ENCODE measurements around the gene USP11. TPM values are rescaled to one million over a fixed set of nuclear protein-coding genes. Genes with fewer than 3 reads are reported as not detected.
A peak's percentile ranks its signal among the peaks of the same experiment; 100 is the strongest.
"Not testable (repeated sequence)": the region's sequence is repeated elsewhere in the genome, so short reads cannot be mapped to it uniquely, and the experiment has no call there.

USP11 gene
- total and polyA plus RNA-seq, 2 donors, result 45.6 to 52.5 TPM

- DNase-seq (ENCODE audit: extremely low spot score), result no peak
- Histone ChIP-seq H3K36me3 (ENCODE audit: insufficient read depth) (no peaks in the 10 kb centered on the region), H3K27ac (ENCODE audit: low read depth) (no peak overlapping the region), H3K4me3 (ENCODE audit: low read depth, low read length) (no peak overlapping the region), H3K4me1 (ENCODE audit: insufficient read depth) (no peaks in the 10 kb centered on the region)
- WGBS, result 66% methylated on average over 7 of the region's 7 CpGs
These were observed 31.8 kb downstream of the USP11 start for GRCh38 chrX:47264483-47265173.

DNA sequence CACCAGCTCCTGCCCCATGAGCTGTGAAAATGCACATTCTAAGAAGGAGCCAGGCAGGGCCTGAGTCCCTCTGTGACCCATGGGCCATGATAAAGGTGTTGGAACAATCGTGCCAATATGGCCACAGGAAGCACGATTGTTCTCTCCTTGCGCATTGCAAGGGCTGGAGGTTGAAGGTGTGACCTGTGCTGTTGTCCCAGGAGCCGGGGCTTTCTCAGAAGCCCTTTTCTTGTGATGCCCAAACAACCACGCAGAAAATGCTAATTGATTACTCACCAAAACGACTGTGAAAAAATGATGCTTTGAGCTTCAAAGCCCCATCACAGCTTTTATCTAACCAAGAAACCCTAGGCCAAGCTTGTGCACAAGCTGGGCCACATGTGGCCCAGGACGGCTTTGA is 33.8 kb downstream of the USP11 start:
- Histone ChIP-seq H3K4me3 (ENCODE audit: low read depth, low read length) (no peak overlapping the region), H3K36me3 (ENCODE audit: insufficient read depth) (no peaks in the 10 kb centered on the region), H3K27ac (ENCODE audit: low read depth) (no peak overlapping the region), H3K4me1 (ENCODE audit: insufficient read depth) (no peaks in the 10 kb centered on the region)
- 85% methylated on average over 7 of the region's 7 CpGs for WGBS
- no peak for DNase-seq (ENCODE audit: extremely low spot score)

DNA sequence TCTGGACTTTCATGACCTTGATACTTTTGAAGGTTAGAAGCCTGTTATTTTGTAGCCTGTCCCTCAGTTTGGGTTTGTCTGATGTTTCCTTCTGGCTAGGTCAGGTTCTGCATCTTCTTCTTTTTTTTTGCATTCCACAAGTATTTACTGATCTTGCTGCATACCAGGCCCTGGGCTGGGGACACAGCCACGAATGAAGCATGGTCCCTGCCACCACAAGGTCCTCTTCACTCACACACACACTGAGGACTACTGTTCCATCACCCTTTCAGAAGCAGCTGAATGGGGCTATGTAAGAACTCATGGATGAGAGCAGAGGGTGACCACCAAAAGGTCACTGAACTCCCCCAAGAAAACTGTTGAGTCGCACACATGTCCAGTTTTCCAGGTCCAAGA is 39.2 kb downstream of the USP11 start:
- H3K4me1 ChIP-seq (ENCODE audit: insufficient read depth), result no peaks in the 10 kb centered on the region
- DNase-seq (ENCODE audit: extremely low spot score), result no peak
- no peak overlapping the region for H3K4me3 ChIP-seq (ENCODE audit: low read depth, low read length)
- WGBS, result 63% methylated on average over 2 of the region's 2 CpGs
- H3K36me3 ChIP-seq (ENCODE audit: insufficient read depth), result no peaks in the 10 kb centered on the region
- H3K27ac ChIP-seq (ENCODE audit: low read depth), result no peak overlapping the region

GRCh38 chrX:47273011-47273730 is 40.4 kb downstream of the USP11 start:
- 85% methylated on average over 7 of the region's 7 CpGs for WGBS
- H3K36me3 ChIP-seq (ENCODE audit: insufficient read depth), result no peaks in the 10 kb centered on the region
- no peaks in the 10 kb centered on the region for H3K4me1 ChIP-seq (ENCODE audit: insufficient read depth)
- H3K4me3 ChIP-seq (ENCODE audit: low read depth, low read length), result no peak overlapping the region
- DNase-seq (ENCODE audit: extremely low spot score), result no peak
- no peak overlapping the region for H3K27ac ChIP-seq (ENCODE audit: low read depth)

- Histone ChIP-seq H3K36me3 (ENCODE audit: insufficient read depth) (no peaks in the 10 kb centered on the region), H3K27ac (ENCODE audit: low read depth) (no peak overlapping the region), H3K4me1 (ENCODE audit: insufficient read depth) (no peaks in the 10 kb centered on the region), H3K4me3 (ENCODE audit: low read depth, low read length) (no peak overlapping the region)
- 32% methylated on average over 2 of the region's 2 CpGs for WGBS
- no peak for DNase-seq (ENCODE audit: extremely low spot score)
These were observed 45.9 kb downstream of the USP11 start for GRCh38 chrX:47278691-47279090.

DNA sequence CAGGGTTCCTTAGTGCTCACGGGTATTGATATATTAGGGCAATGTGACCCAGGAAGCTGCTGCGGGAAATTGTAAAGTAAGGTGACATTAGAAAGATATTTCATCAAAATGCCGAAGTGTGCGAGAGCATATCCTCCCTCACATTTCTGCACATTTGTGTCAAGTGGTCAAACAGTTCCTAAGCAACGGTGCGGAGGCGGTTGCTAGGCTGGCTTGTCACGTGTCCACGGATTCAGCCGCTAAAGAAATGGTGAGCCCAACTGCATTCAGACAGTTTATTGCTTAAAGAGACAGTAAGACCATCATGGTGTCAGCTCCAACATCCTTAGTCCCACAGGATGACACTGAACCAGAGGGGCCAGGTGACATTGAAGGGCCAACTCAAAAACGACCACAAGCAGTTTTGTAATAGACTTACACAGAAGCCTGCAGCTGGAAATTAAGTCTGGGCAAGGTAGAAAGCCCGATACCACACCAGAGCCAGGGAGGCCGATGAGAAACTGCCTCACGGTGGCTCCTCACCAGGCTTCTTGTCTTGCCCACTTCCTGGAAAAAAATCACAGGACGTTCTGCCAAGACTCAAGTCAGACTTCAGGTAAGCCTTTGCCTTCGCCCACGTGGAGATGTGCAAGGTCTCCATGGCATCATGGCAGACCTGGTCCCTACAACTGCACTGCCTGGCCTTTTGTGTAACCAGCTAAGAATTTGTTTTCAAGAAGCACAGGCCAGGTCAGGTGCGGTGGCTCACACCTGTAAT is 50.4 kb downstream of the USP11 start:
- H3K4me3 ChIP-seq (ENCODE audit: low read depth, low read length), result no peak overlapping the region
- peak; percentile 31 for DNase-seq (ENCODE audit: extremely low spot score)
- H3K36me3 ChIP-seq (ENCODE audit: insufficient read depth), result no peaks in the 10 kb centered on the region
- no peaks in the 10 kb centered on the region for H3K4me1 ChIP-seq (ENCODE audit: insufficient read depth)
- H3K27ac ChIP-seq (ENCODE audit: low read depth), result no peak overlapping the region
- WGBS, result 41% methylated on average over 18 of the region's 18 CpGs

- H3K36me3 ChIP-seq (ENCODE audit: insufficient read depth); DNase-seq (ENCODE audit: extremely low spot score); H3K4me1 ChIP-seq (ENCODE audit: insufficient read depth); H3K4me3 ChIP-seq (ENCODE audit: low read depth, low read length); H3K27ac ChIP-seq (ENCODE audit: low read depth): not testable (repeated sequence)
- WGBS, result 96% methylated on average over 10 of the region's 10 CpGs
These were observed 51.8 kb downstream of the USP11 start for GRCh38 chrX:47284616-47285015.

DNA sequence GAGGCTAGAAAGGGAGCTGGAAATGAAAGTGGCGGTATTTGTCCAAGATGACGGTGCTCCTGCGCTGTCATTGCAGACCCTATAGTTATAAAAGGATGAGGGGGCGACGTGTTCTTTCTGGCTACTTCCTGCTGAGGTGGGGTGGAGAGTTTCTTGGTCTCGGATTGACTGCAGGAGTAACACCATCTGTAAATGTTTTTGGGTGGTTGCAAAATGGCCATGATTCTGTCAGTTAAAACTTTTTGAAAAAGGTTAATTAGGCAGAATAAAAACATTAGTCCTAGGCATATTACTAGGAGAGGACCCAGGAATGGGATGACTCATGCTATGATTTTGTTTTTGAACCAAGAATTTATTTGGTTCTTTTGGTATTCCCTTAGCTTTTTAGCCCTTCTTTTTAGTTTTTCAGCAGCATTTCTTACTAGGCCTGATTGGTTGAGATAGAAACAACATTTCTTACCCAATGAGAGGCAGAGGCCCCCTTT is 53.1 kb downstream of the USP11 start:
- WGBS, result 19% methylated on average over 6 of the region's 6 CpGs
- Histone ChIP-seq H3K4me3 (ENCODE audit: low read depth, low read length) (no peak overlapping the region), H3K27ac (ENCODE audit: low read depth) (no peak overlapping the region), H3K4me1 (ENCODE audit: insufficient read depth) (no peaks in the 10 kb centered on the region), H3K36me3 (ENCODE audit: insufficient read depth) (no peaks in the 10 kb centered on the region)
- no peak for DNase-seq (ENCODE audit: extremely low spot score)

DNA sequence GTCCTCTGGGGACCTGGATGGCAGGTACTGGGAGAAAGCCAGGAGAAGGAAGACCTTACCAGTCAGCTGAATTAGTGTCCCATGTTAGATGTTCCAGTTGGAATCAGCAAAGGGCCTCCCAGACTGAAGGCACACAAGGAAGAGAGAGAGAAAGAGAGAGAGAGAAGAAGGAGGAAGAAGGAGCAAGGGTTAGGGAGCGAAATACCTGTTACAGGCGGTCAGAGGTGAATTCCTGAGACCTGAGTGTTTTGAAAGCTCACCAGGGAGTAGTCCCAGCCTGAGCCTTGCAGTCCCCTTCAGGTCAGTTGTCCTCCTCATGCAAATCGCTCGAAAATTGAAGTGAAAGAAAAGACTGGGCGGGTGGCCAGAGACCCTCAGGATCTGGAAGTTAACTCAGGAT is 60.3 kb downstream of the USP11 start:
- no peak overlapping the region for H3K27ac ChIP-seq (ENCODE audit: low read depth)
- DNase-seq (ENCODE audit: extremely low spot score), result no peak
- H3K4me1 ChIP-seq (ENCODE audit: insufficient read depth), result no peaks in the 10 kb centered on the region
- no peaks in the 10 kb centered on the region for H3K36me3 ChIP-seq (ENCODE audit: insufficient read depth)
- no peak overlapping the region for H3K4me3 ChIP-seq (ENCODE audit: low read depth, low read length)
- WGBS, result 75% methylated on average over 5 of the region's 5 CpGs

DNA sequence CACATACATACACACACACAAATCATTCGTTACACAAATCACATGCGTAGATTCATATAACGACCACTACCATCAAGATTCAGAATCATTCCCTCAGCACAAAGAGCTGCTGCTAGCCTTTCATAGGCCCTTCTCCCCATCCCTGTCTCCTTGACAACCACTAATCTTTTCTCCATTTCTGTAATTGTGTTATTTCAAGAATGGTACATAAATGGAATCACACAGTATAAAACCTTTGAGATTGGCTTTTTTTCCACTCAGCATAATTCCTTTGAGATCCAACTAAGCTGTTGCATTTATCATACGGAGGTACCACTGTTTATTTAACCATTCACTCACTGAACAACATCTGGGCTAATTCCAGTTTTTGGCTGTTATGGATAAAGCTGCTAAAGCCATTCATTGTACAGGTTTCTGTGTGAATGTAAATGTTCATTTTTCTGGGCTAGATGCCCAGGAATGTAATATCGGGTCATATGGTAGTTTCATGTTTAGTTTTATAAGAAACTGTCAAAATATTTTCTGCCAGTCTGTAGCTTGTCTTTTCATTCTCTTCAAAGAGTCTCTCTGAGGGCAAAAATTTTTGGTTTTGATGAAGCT is 64.1 kb downstream of the USP11 start:
- 39% methylated on average over 5 of the region's 5 CpGs for WGBS
- DNase-seq (ENCODE audit: extremely low spot score), result no peak
- Histone ChIP-seq H3K27ac (ENCODE audit: low read depth) (no peak overlapping the region), H3K36me3 (ENCODE audit: insufficient read depth) (no peaks in the 10 kb centered on the region), H3K4me3 (ENCODE audit: low read depth, low read length) (no peak overlapping the region), H3K4me1 (ENCODE audit: insufficient read depth) (no peaks in the 10 kb centered on the region)

DNA sequence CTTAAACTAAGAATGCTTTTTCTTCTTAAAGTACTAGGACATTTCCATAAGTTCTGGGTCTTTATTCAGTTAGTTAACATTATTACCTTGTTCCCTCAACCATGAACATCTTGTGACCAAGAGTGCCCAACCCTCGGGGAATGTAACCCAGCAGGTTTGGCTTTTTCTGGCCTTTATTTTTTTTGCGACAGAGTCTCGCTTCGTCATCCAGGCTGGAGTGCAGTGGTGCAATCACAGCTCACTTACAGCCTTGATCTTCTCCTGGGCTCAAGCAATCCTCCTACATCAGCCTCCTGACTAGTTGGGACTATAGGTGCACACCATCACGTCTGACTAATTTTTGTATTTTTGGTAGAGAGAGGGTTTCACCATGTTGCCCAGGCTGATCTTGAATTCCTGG is 65.1 kb downstream of the USP11 start:
- 83% methylated on average over 5 of the region's 5 CpGs for WGBS
- Histone ChIP-seq H3K27ac (ENCODE audit: low read depth) (no peak overlapping the region), H3K4me3 (ENCODE audit: low read depth, low read length) (no peak overlapping the region), H3K36me3 (ENCODE audit: insufficient read depth) (no peaks in the 10 kb centered on the region), H3K4me1 (ENCODE audit: insufficient read depth) (no peaks in the 10 kb centered on the region)
- no peak for DNase-seq (ENCODE audit: extremely low spot score)
